KMS-11 (cell line): Measurements from ENCODE around the gene RERE.

Source experiments
- H2AFZ ChIP-seq: fragments of 200-600 bp; sonication (generic); 2 replicates; pipeline ENCODE4 v1.6.1; 2016; ENCODE audit warnings: antibody characterized with exemption, mixed run types, low read depth
- H3K27ac ChIP-seq: fragments of 200-600 bp; sonication (generic); 2 replicates; pipeline ENCODE4 v1.6.1; 2016; ENCODE audit warnings: mild to moderate bottlenecking, mixed run types
- H3K27me3 ChIP-seq: fragments of 200-600 bp; sonication (generic); 2 replicates; pipeline ENCODE4 v1.6.1; 2017; ENCODE audit warnings: mild to moderate bottlenecking, low read depth, mixed run types, moderate library complexity; ENCODE audit not compliant: insufficient read depth
- H3K36me3 ChIP-seq: fragments of 200-600 bp; sonication (generic); 2 replicates; pipeline ENCODE4 v1.6.1; 2017; ENCODE audit warnings: mild to moderate bottlenecking, mixed run types; ENCODE audit not compliant: insufficient read depth
- H3K4me1 ChIP-seq: fragments of 200-600 bp; sonication (generic); 2 replicates; pipeline ENCODE4 v1.6.1; 2016; ENCODE audit warnings: mild to moderate bottlenecking, low read depth, mixed run types; ENCODE audit not compliant: poor library complexity, severe bottlenecking
- H3K4me2 ChIP-seq: fragments of 200-600 bp; sonication (generic); 2 replicates; pipeline ENCODE4 v1.7.0; 2016; ENCODE audit warnings: mild to moderate bottlenecking, mixed run types
- H3K4me3 ChIP-seq: fragments of 200-600 bp; sonication (generic); IDR thresholded peaks from 2 replicates; pipeline ENCODE4 v1.6.1; 2017; ENCODE audit warnings: low read depth, low read length, mixed read lengths; ENCODE audit not compliant: insufficient read depth
- H3K79me2 ChIP-seq: fragments of 200-600 bp; sonication (generic); 2 replicates; pipeline ENCODE4 v1.6.1; 2016; ENCODE audit warnings: low read depth, mixed run types; ENCODE audit not compliant: insufficient read depth
- H3K9ac ChIP-seq: fragments of 200-600 bp; sonication (generic); 2 replicates; pipeline ENCODE4 v1.6.1; 2016; ENCODE audit warnings: mild to moderate bottlenecking, mixed run types
- H4K20me1 ChIP-seq: fragments of 200-600 bp; sonication (generic); 2 replicates; pipeline ENCODE4 v1.6.1; 2016; ENCODE audit warnings: mild to moderate bottlenecking, mixed run types; ENCODE audit not compliant: insufficient read depth
- TF ChIP-seq, protein P1 (sequence below): fragments of 200-600 bp; sonication (generic); conservative IDR thresholded peaks from 2 replicates; pipeline ENCODE4 v1.6.1; 2017; ENCODE audit warnings: low read depth, mild to moderate bottlenecking, antibody characterized with exemption, low read length, moderate library complexity, mixed read lengths

Gene RERE

DNA sequence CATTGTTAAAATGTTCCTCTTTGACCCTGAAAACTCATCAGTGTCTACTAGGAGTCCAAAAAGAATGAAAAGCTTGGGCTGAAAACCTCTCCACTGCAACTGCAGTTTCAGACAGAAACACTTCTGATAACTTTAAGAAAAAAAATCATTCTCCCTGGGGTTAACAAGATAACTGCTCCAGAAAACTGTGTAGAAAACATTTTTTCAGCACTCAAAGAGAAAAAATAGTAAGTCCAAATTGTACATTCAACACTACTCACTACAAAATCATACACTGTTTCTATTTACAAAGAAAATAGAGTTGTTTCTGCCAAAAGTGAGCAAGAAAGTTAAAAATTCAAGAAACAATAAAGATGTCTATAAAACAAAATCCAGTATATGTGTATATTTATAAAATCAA lies 157.8 kb downstream of the RERE start:
- Histone ChIP-seq H2AFZ (no peak overlapping the region), H3K27me3 (no peaks in the 10 kb centered on the region), H3K4me3 (no peak overlapping the region), H3K9ac (no peak overlapping the region), H3K27ac (no peak overlapping the region), H3K79me2 (peaks cover 33% of the 10 kb centered on the region; the same call in 1 of the 2 replicates), H4K20me1 (no peaks in the 10 kb centered on the region), H3K4me1 (peaks cover 29% of the 10 kb centered on the region), H3K36me3 (no peaks in the 10 kb centered on the region; the same call in 1 of the 2 replicates), H3K4me2 (no peak overlapping the region)
- TF ChIP-seq, protein P1, sequence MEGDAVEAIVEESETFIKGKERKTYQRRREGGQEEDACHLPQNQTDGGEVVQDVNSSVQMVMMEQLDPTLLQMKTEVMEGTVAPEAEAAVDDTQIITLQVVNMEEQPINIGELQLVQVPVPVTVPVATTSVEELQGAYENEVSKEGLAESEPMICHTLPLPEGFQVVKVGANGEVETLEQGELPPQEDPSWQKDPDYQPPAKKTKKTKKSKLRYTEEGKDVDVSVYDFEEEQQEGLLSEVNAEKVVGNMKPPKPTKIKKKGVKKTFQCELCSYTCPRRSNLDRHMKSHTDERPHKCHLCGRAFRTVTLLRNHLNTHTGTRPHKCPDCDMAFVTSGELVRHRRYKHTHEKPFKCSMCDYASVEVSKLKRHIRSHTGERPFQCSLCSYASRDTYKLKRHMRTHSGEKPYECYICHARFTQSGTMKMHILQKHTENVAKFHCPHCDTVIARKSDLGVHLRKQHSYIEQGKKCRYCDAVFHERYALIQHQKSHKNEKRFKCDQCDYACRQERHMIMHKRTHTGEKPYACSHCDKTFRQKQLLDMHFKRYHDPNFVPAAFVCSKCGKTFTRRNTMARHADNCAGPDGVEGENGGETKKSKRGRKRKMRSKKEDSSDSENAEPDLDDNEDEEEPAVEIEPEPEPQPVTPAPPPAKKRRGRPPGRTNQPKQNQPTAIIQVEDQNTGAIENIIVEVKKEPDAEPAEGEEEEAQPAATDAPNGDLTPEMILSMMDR: no peak

DNA sequence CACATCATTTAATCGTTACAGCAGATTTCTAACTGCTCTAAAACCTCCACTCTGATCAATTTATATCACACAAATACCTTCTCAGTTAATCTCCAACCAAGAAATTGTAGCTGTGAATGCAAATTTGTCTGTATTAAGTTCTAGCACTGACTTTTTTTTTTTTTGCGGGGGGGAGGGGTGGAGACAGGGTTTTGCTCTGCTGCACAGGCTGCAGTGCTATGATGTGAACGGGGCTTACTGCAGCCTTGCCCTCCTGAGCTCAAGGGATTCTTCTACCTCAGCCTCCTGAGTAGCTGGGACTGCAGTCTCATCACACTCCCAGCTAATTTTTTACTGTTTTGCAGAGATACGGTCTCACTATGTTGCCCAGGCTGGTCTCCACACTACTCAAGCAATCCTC lies 163.6 kb downstream of the RERE start:
- no peak overlapping the region for H3K27ac ChIP-seq
- peaks cover 15% of the 10 kb centered on the region; the same call in 1 of the 2 replicates for H3K79me2 ChIP-seq
- TF ChIP-seq, protein P1: no peak
- no peaks in the 10 kb centered on the region; the same call in 1 of the 2 replicates for H4K20me1 ChIP-seq
- H3K36me3 ChIP-seq: no peaks in the 10 kb centered on the region
- H3K4me1 ChIP-seq: peaks cover 38% of the 10 kb centered on the region
- H2AFZ ChIP-seq: no peak overlapping the region
- no peak overlapping the region for H3K9ac ChIP-seq
- no peak overlapping the region for H3K4me3 ChIP-seq
- no peaks in the 10 kb centered on the region for H3K27me3 ChIP-seq
- no peak overlapping the region; the same call in 1 of the 2 replicates for H3K4me2 ChIP-seq

DNA sequence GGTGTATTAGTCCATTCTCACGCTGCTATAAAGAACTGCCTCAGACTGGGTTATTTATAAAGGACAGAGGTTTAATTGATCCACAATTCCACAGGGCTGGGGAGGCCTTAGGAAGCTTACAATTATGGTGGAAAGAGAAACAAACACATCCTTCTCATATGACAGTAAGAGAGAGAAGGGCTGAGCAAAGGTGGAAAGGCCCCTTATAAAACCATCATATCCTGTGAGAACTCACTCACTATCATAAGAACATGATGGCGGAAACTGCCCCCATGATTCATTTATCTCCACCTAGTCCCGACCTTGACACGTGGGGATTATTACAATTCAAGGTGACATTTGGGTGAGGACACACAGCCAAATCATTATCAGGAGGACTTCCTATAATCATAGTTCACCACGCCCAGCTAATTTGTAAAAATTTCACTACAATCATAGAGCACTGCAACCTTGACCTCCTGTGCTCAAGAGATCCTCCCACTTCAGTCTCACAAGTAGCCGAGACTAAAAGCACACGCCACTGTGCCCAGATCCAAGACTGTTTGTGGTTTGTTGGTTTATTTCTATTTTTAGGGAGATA lies 164.9 kb downstream of the RERE start:
- Histone ChIP-seq H4K20me1 (no peaks in the 10 kb centered on the region; the same call in 1 of the 2 replicates), H3K4me2 (peak overlapping the region; percentile 82), H3K27me3 (no peaks in the 10 kb centered on the region), H3K9ac (no peak overlapping the region; the same call in 1 of the 2 replicates), H2AFZ (no peak overlapping the region), H3K4me3 (no peak overlapping the region), H3K36me3 (no peaks in the 10 kb centered on the region), H3K4me1 (peaks cover 42% of the 10 kb centered on the region), H3K79me2 (peaks cover 17% of the 10 kb centered on the region; the same call in 1 of the 2 replicates), H3K27ac (peak overlapping the region; percentile 35; the same call in 1 of the 2 replicates)
- TF ChIP-seq, protein P1: no peak

DNA sequence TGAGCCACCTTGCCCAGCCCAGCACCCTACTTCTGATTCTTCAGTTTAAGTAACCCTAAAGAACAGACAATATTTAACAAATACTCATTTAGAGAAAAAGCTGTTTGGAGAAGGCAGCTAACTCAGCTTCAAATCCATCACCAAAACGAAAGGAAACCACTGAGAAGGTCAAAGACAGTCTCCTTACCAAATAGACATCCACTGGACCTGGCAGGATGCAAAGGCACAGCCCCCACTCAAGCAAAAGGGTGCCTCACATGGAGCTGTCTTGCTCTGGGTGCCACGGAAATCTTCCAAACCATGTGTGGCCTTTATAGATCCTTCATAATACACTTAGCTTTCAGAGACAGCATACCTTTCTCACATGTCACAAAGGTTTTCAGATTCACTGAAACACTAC lies 165.5 kb downstream of the RERE start:
- H3K4me2 ChIP-seq: peak overlapping the region; percentile 82; the same call in 1 of the 2 replicates

More for the DNA sequence above, 165.5 kb downstream of the RERE start:
- H3K4me3 ChIP-seq: no peak overlapping the region
- TF ChIP-seq, protein P1: no peak
- no peaks in the 10 kb centered on the region for H3K36me3 ChIP-seq
- no peak overlapping the region for H3K9ac ChIP-seq
- H3K4me1 ChIP-seq: peaks cover 42% of the 10 kb centered on the region
- H3K27ac ChIP-seq: no peak overlapping the region; the same call in 1 of the 2 replicates
- peaks cover 17% of the 10 kb centered on the region; the same call in 1 of the 2 replicates for H3K79me2 ChIP-seq
- no peaks in the 10 kb centered on the region for H3K27me3 ChIP-seq
- H4K20me1 ChIP-seq: no peaks in the 10 kb centered on the region; the same call in 1 of the 2 replicates
- no peak overlapping the region for H2AFZ ChIP-seq
